HUES64 (cell line): ENCODE data around the gene RNF180.
"Not testable (repeated sequence)": the region's sequence is repeated elsewhere in the genome, so short reads cannot be mapped to it uniquely, and the experiment has no call there.

Source experiments
- H3K27ac ChIP-seq: 2 replicates; pipeline ENCODE4 v1.7.0; 2013; ENCODE audit warnings: low read depth, low read length, inconsistent platforms
- H3K27me3 ChIP-seq: 2 replicates; pipeline ENCODE4 v1.6.1; 2013; ENCODE audit warnings: mild to moderate bottlenecking, low read length; ENCODE audit not compliant: insufficient read depth
- H3K36me3 ChIP-seq: 2 replicates; pipeline ENCODE4 v1.6.1; 2013; ENCODE audit warnings: mild to moderate bottlenecking, low read length; ENCODE audit not compliant: insufficient read depth
- H3K4me1 ChIP-seq: 2 replicates; pipeline ENCODE4 v1.6.1; 2013; ENCODE audit warnings: mild to moderate bottlenecking, low read length, moderate library complexity; ENCODE audit not compliant: insufficient read depth
- H3K4me3 ChIP-seq: 2 replicates; pipeline ENCODE4 v1.5.1; 2013; ENCODE audit warnings: mild to moderate bottlenecking, low read length, moderate library complexity
- H3K9ac ChIP-seq: 2 replicates; pipeline ENCODE4 v1.6.1; 2013; ENCODE audit warnings: mild to moderate bottlenecking, low read depth, low read length
- H3K9me3 ChIP-seq: 2 replicates; pipeline ENCODE4 v1.6.1; 2013; ENCODE audit warnings: low read depth, low read length; ENCODE audit not compliant: insufficient read depth
- WGBS: fragments of 150-250, 120-280 bp; methylation state at CpG from one replicate; pipeline ENCODE4 v1.1.7; 2013; ENCODE audit warnings: missing lambda C conversion rate; 5-methylcytosine and 5-hydroxymethylcytosine counted together

RNF180 gene

GRCh38 chr5:64398735-64399134 lies 233.1 kb downstream of the RNF180 start:
- 97% methylated on average over 5 of the region's 5 CpGs for WGBS
- not testable (repeated sequence) for H3K4me3 ChIP-seq, H3K27ac ChIP-seq, H3K36me3 ChIP-seq, H3K4me1 ChIP-seq, H3K27me3 ChIP-seq, H3K9ac ChIP-seq
- peaks cover 12% of the 10 kb centered on the region for H3K9me3 ChIP-seq

GRCh38 chr5:64407103-64407825 lies 241.6 kb downstream of the RNF180 start:
- H3K4me1 ChIP-seq, H3K36me3 ChIP-seq, H3K27ac ChIP-seq, H3K9ac ChIP-seq, H3K27me3 ChIP-seq, H3K4me3 ChIP-seq, H3K9me3 ChIP-seq: not testable (repeated sequence)
- WGBS, result 78% methylated on average over 5 of the region's 5 CpGs

- Histone ChIP-seq H3K27me3 (no peaks in the 10 kb centered on the region), H3K4me3 (no peak overlapping the region), H3K36me3 (no peaks in the 10 kb centered on the region), H3K9ac (no peak overlapping the region), H3K27ac (no peak overlapping the region), H3K9me3 (no peaks in the 10 kb centered on the region), H3K4me1 (no peaks in the 10 kb centered on the region)
- 77% methylated on average over 4 of the region's 4 CpGs for WGBS
Observed at GRCh38 chr5:64417390-64417789, 251.7 kb downstream of the RNF180 start.

GRCh38 chr5:64418013-64418412 lies 252.4 kb downstream of the RNF180 start:
- Histone ChIP-seq H3K27ac (no peak overlapping the region), H3K27me3 (no peaks in the 10 kb centered on the region), H3K9ac (no peak overlapping the region), H3K36me3 (no peaks in the 10 kb centered on the region), H3K4me1 (no peaks in the 10 kb centered on the region), H3K4me3 (no peak overlapping the region), H3K9me3 (no peaks in the 10 kb centered on the region)
- WGBS, result 90% methylated on average over 2 of the region's 2 CpGs
